Neuronal stem cell (in vitro differentiated cells): Measurements from ENCODE around the gene CNN1.

Source experiments
- DNase-seq: peaks from one replicate; pipeline ENCODE4 v3.0.0-alpha.2; 2013; ENCODE audit warnings: low spot score
- H2AFZ ChIP-seq: one replicate; pipeline ENCODE4 v1.6.1; 2013; ENCODE audit warnings: mild to moderate bottlenecking, low read length, inconsistent platforms
- H2AK5ac ChIP-seq: 2 replicates; pipeline ENCODE4 v1.6.1; 2013; ENCODE audit warnings: low read depth, mild to moderate bottlenecking, inconsistent platforms, low read length, moderate library complexity, mixed read lengths
- H2BK120ac ChIP-seq: 2 replicates; pipeline ENCODE4 v1.6.1; 2013; ENCODE audit warnings: low read depth, mild to moderate bottlenecking, inconsistent platforms, low read length, moderate library complexity, mixed read lengths
- H2BK12ac ChIP-seq: one replicate; pipeline ENCODE4 v1.6.1; 2013; ENCODE audit warnings: low read length, inconsistent platforms
- H2BK15ac ChIP-seq: 2 replicates; pipeline ENCODE4 v1.6.1; 2013; ENCODE audit warnings: mild to moderate bottlenecking, low read length, inconsistent platforms, mixed read lengths
- H2BK5ac ChIP-seq: one replicate; pipeline ENCODE4 v1.6.1; 2013; ENCODE audit warnings: inconsistent platforms, mild to moderate bottlenecking, low read length, moderate library complexity
- H3K14ac ChIP-seq: one replicate; pipeline ENCODE4 v1.6.1; 2013; ENCODE audit warnings: low read length, inconsistent platforms
- H3K18ac ChIP-seq: 2 replicates; pipeline ENCODE4 v1.6.1; 2013; ENCODE audit warnings: low read length, inconsistent platforms
- H3K23ac ChIP-seq: 2 replicates; pipeline ENCODE4 v1.6.1; 2013; ENCODE audit warnings: low read depth, mild to moderate bottlenecking, mixed read lengths, low read length, inconsistent platforms; ENCODE audit not compliant: poor library complexity
- H3K27ac ChIP-seq: replicated peaks from 3 replicates; pipeline ENCODE4 v1.5.1; 2013; ENCODE audit warnings: low read length, inconsistent platforms
- H3K27me3 ChIP-seq, 3 experiments: 2 replicates each; pipeline ENCODE4 v1.6.1; 2013; ENCODE audit warnings: low read length in 3 of 3, mild to moderate bottlenecking in 2 of 3, inconsistent platforms in 1 of 3, low read depth in 1 of 3, mixed read lengths in 1 of 3, moderate library complexity in 1 of 3; ENCODE audit not compliant: control insufficient read depth in 3 of 3, insufficient read depth in 3 of 3
- H3K36me3 ChIP-seq, 2 donors: replicated peaks in 1 of 2; 2 replicates each; pipeline ENCODE4 v1.6.1; 2013; ENCODE audit warnings: low read length in 2 of 2; ENCODE audit not compliant: control insufficient read depth in 2 of 2, insufficient read depth in 2 of 2
- H3K4ac ChIP-seq: 2 replicates; pipeline ENCODE4 v1.6.1; 2013; ENCODE audit warnings: inconsistent platforms, mild to moderate bottlenecking, low read length, moderate library complexity
- H3K4me1 ChIP-seq, 2 donors: 1 replicate in 1 of 2; 2 replicates in 1 of 2; pipeline ENCODE4 v1.6.1; 2013; ENCODE audit warnings: low read length in 2 of 2, low read depth in 1 of 2; ENCODE audit not compliant: control insufficient read depth in 2 of 2, insufficient read depth in 1 of 2
- H3K4me2 ChIP-seq: one replicate; pipeline ENCODE4 v1.6.1; 2013; ENCODE audit warnings: mild to moderate bottlenecking, low read length, inconsistent platforms; ENCODE audit not compliant: insufficient read depth, poor library complexity, severe bottlenecking
- H3K4me3 ChIP-seq, 2 donors: 2 replicates each; pipeline ENCODE4 v1.5.1; 2013; ENCODE audit warnings: low read length in 2 of 2, mild to moderate bottlenecking in 2 of 2, inconsistent platforms in 1 of 2, moderate library complexity in 1 of 2
- H3K79me1 ChIP-seq: one replicate; pipeline ENCODE4 v1.6.1; 2013; ENCODE audit warnings: low read depth, mild to moderate bottlenecking, inconsistent platforms, low read length, moderate library complexity
- H3K9ac ChIP-seq: one replicate; pipeline ENCODE4 v1.6.1; 2013; ENCODE audit warnings: mild to moderate bottlenecking, low read depth, low read length, inconsistent platforms; ENCODE audit not compliant: poor library complexity
- H3K9me3 ChIP-seq, 2 donors: replicated peaks in 1 of 2; 2 replicates each; pipeline versions ENCODE3 to v1.6.1; 2013; ENCODE audit warnings: low read length in 2 of 2, mild to moderate bottlenecking in 2 of 2, inconsistent platforms in 1 of 2, low read depth in 1 of 2, mixed read lengths in 1 of 2, moderate library complexity in 1 of 2; ENCODE audit not compliant: control insufficient read depth in 2 of 2, insufficient read depth in 1 of 2
- H4K8ac ChIP-seq: one replicate; pipeline ENCODE4 v1.6.1; 2013; ENCODE audit warnings: low read depth, mild to moderate bottlenecking, inconsistent platforms, low read length, moderate library complexity
- H4K91ac ChIP-seq: one replicate; pipeline ENCODE4 v1.6.1; 2013; ENCODE audit warnings: low read length, low read depth, mild to moderate bottlenecking, inconsistent platforms; ENCODE audit not compliant: poor library complexity
- WGBS, 2 donors: extraction: QIAGEN DNeasy Blood & Tissue Kit; methylation state at CpG; one replicate each; pipeline ENCODE4 v1.1.7; 2013; ENCODE audit warnings: missing lambda C conversion rate in 2 of 2, mixed read lengths in 1 of 2; ENCODE audit not compliant: insufficient read length in 2 of 2, insufficient replicate concordance in 1 of 2; ENCODE audit errors: extremely low coverage in 2 of 2; 5-methylcytosine and 5-hydroxymethylcytosine counted together

The CNN1 gene

DNA sequence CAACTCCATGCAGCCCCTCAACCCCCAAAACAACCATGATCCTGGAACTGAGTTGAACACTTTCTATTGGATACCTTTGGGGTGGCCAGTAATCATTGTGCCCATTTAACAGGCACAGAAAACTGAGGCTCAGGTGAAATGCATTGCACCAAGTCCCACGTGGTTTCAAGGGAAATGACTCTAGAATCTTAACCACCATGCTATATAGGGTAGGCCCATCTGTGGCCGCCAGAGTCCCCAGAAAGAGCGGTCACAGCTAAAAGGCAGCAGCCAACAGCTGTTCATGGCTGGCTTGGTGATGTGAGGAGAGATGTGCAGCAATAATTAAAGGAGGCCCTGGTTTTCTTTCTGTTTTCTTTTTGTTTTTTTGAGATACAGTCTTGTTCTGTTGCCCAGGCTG, 2.6 kb downstream of the CNN1 start:
- no peak overlapping the region for H3K9ac ChIP-seq
- no peak overlapping the region for H3K23ac ChIP-seq
- no peak overlapping the region for H3K4ac ChIP-seq
- no peak overlapping the region for H3K4me3 ChIP-seq
- no peak overlapping the region for H2BK15ac ChIP-seq
- H3K27me3 ChIP-seq = no peaks in the 10 kb centered on the region
- peaks cover 12% of the 10 kb centered on the region in 2 donors for H3K4me1 ChIP-seq
- DNase-seq = no peak
- no peak overlapping the region for H4K8ac ChIP-seq
- H2BK5ac ChIP-seq = no peak overlapping the region
- H3K4me2 ChIP-seq = no peak overlapping the region
- H3K9me3 ChIP-seq = no peaks in the 10 kb centered on the region
- H3K79me1 ChIP-seq = peaks cover 1% of the 10 kb centered on the region
- no peak overlapping the region for H2BK120ac ChIP-seq
- H3K18ac ChIP-seq = no peak overlapping the region
- no peak overlapping the region for H3K14ac ChIP-seq
- H3K36me3 ChIP-seq = no peaks in the 10 kb centered on the region
- no peak overlapping the region for H4K91ac ChIP-seq
- no peak overlapping the region for H2BK12ac ChIP-seq
- H2AFZ ChIP-seq = no peak overlapping the region
- WGBS, 2 donors = no CpG with 5 or more reads among the region's 3 CpGs
- H2AK5ac ChIP-seq = peak overlapping the region; percentile 23
- H3K27ac ChIP-seq = no peak overlapping the region

GRCh38 chr19:11547929-11548700, 9.5 kb downstream of the CNN1 start:
- no peak overlapping the region for H3K18ac ChIP-seq
- peaks cover under 1% of the 10 kb centered on the region for H3K79me1 ChIP-seq
- no CpG with 5 or more reads among the region's 14 CpGs for WGBS, 2 donors
- peak overlapping the region; percentile 2 for H3K4me2 ChIP-seq
- H3K36me3 ChIP-seq = peaks cover 11 to 17% of the 10 kb centered on the region in 2 donors
- H3K9me3 ChIP-seq = peaks cover 0 to 2% of the 10 kb centered on the region in 2 donors
- H4K91ac ChIP-seq = no peak overlapping the region
- no peaks in the 10 kb centered on the region for H3K4me1 ChIP-seq
- H4K8ac ChIP-seq = no peak overlapping the region
- no peak overlapping the region for H2BK15ac ChIP-seq
- H2AK5ac ChIP-seq = no peak overlapping the region
- no peak overlapping the region for H3K23ac ChIP-seq
- H3K4me3 ChIP-seq = no peak overlapping the region
- H3K9ac ChIP-seq = no peak overlapping the region
- H3K14ac ChIP-seq = peak overlapping the region; percentile 8
- no peak overlapping the region for H3K4ac ChIP-seq
- no peak overlapping the region for H2BK120ac ChIP-seq
- no peak overlapping the region for H2AFZ ChIP-seq
- H3K27ac ChIP-seq = no peak overlapping the region
- no peak for DNase-seq
- no peak overlapping the region for H2BK12ac ChIP-seq
- H3K27me3 ChIP-seq = no peaks in the 10 kb centered on the region
- H2BK5ac ChIP-seq = no peak overlapping the region

GRCh38 chr19:11549386-11549953, 10.8 kb downstream of the CNN1 start:
- Histone ChIP-seq H2BK5ac (no peak overlapping the region), H3K36me3 (peaks cover 19 to 30% of the 10 kb centered on the region in 2 donors), H3K4me2 (no peak overlapping the region), H2BK15ac (peak overlapping the region; percentile 21), H4K91ac (no peak overlapping the region), H2AK5ac (no peak overlapping the region), H3K4me3 (peak overlapping the region in 1 of 2 donors; percentile 44), H3K4me1 (no peaks in the 10 kb centered on the region), H2BK12ac (no peak overlapping the region), H3K18ac (peak overlapping the region; percentile 41), H3K79me1 (peaks cover 3% of the 10 kb centered on the region), H3K9me3 (peaks cover 0 to 2% of the 10 kb centered on the region in 2 donors), H3K27ac (no peak overlapping the region), H3K4ac (no peak overlapping the region), H3K27me3 (no peaks in the 10 kb centered on the region), H3K14ac (no peak overlapping the region), H4K8ac (no peak overlapping the region), H2AFZ (no peak overlapping the region), H3K23ac (no peak overlapping the region), H2BK120ac (no peak overlapping the region), H3K9ac (peak overlapping the region; percentile 4)
- DNase-seq = no peak
- WGBS, 2 donors = no CpG with 5 or more reads among the region's 24 CpGs

DNA sequence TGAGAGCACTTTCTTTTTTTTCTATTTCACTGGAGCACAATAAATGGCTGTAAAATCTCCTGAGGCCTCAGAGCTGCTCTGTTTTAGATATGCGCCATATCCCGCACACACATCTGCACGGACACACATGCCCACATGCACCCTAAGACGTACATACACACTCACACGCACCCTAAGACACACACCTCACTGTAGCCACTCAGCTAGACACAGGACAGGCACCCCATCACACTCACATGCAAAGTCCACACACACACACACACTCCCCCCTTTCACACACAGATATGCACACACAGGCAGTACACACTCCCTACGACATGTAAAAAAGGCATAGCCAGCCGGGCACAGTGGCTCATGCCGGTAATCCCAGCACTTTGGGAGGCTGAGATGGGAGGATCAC, 11.6 kb downstream of the CNN1 start:
- no peak overlapping the region for H3K4me3 ChIP-seq
- DNase-seq = no peak
- H4K8ac ChIP-seq = peak overlapping the region; percentile 43
- no peak overlapping the region for H3K4me2 ChIP-seq
- H2BK5ac ChIP-seq = no peak overlapping the region
- peak overlapping the region; percentile 47 for H3K14ac ChIP-seq
- no peak overlapping the region for H2AK5ac ChIP-seq
- H2BK15ac ChIP-seq = no peak overlapping the region
- no CpG with 5 or more reads among the region's 8 CpGs for WGBS, 2 donors
- no peak overlapping the region for H4K91ac ChIP-seq
- H3K23ac ChIP-seq = no peak overlapping the region
- H2AFZ ChIP-seq = no peak overlapping the region
- H3K9me3 ChIP-seq = peaks cover 0 to 2% of the 10 kb centered on the region in 2 donors
- no peak overlapping the region for H2BK120ac ChIP-seq
- H3K4me1 ChIP-seq = no peaks in the 10 kb centered on the region
- peak overlapping the region; percentile 82 for H2BK12ac ChIP-seq
- H3K27me3 ChIP-seq = no peaks in the 10 kb centered on the region
- H3K27ac ChIP-seq = no peak overlapping the region
- peak overlapping the region; percentile 70 for H3K9ac ChIP-seq
- H3K36me3 ChIP-seq = peaks cover 19 to 33% of the 10 kb centered on the region in 2 donors
- peaks cover 3% of the 10 kb centered on the region for H3K79me1 ChIP-seq
- H3K4ac ChIP-seq = no peak overlapping the region
- H3K18ac ChIP-seq = no peak overlapping the region
